ENCODE measurements around the gene CRMP1.
"Not testable (repeated sequence)": the region's sequence is repeated elsewhere in the genome, so short reads cannot be mapped to it uniquely, and the experiment has no call there.

Gene CRMP1

GRCh38 chr4:5887361-5888221 is 5.3 kb downstream of the CRMP1 start:
- DNase-seq: no peak

DNA sequence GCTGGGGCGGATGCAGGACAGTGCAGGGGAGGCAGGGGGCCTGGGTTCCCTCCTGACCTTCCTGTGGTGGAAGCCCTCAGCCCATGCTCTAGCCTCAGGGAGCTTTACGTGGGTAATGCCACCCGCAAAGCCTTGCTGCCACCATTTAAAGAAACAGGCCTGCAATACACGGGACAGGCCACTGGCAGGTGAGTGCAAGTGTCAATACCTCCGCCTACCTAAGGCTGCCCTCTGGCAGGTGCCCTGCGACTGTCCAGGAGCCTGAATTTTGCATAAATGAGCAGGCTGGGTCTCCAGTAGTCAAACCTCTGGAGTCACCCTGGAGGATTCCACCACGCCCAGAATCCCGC is 5.9 kb downstream of the CRMP1 start:
- no peak for DNase-seq

DNA sequence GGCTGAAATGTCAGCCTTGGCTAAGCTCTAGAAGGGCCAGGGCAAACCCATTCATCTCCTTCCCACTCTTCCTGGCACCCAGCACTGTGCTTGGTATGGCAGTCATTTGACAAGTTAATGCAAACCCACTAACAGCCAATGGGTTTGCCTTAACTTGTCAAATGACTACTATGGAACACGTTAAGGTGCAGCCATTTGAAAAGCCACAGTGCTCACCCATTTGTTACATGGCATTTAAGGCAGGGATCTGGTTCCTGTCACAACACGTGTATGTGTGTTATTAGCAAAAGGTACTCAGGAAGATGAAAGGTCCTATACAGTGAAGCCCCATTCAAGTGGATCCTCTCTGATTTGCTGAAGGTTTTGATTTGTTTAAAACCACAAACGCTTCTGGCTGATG is 7.2 kb downstream of the CRMP1 start:
- DNase-seq: no peak

- DNase-seq: no peak
Observed at GRCh38 chr4:5884796-5885195, 8.1 kb downstream of the CRMP1 start.

DNA sequence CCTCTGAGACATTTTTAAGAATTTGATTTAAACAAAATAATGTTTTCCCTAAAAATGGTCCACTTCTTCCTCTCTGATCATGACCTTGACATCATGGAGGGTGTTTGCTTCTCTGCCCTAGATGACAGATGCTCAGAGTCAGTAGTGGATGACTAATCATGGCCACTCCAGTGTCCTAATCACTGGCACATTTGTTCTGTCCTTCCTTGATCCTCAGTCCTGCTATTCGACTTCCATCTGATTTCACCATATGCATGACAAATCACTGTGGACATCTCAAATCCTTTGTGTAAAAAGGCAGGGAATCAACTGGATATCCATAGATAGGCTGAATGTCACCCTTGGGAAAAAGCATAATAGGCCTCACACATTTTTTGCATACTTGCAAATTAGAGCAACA is 9.0 kb downstream of the CRMP1 start:
- no peak for DNase-seq

- DNase-seq: no peak
Observed at GRCh38 chr4:5882947-5883346, 9.9 kb downstream of the CRMP1 start.

DNA sequence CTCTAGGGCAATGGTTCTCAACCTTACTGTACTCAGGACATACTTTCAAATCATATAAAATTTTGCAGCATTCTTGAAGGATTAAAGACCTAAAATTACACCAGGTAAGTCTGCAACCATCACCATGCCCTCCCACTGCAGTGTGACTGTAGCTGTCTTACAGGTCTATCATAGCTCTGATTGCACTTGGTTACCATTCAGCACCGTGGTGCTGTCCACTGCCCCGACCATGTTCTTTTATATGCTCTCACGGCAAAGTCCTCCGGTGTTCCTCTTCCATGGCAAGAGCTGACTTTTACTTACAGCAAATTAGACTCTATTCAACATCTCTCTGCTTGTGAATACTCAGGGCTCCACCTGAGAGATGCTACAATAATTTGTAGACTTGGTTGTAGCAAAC is 11.5 kb downstream of the CRMP1 start:
- DNase-seq: no peak

DNA sequence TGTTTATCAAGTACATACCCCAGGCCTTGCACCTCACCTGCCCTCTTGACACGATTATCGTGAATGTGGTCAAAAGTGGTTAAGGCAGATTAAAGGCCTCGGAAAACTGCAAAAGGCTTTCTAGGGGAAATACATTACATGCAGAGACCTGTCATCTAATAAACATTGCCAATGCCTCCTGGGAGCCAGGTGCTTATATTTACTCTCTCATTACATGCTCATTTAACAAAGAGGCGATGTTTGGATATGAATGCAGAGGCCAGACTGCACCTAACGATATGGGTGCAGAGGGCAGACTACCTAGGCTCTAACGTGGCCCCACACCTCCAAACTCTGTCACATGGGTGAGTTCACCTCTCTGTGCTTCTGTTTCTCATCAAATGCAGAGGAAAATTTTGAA is 14.5 kb downstream of the CRMP1 start:
- DNase-seq: no peak

DNA sequence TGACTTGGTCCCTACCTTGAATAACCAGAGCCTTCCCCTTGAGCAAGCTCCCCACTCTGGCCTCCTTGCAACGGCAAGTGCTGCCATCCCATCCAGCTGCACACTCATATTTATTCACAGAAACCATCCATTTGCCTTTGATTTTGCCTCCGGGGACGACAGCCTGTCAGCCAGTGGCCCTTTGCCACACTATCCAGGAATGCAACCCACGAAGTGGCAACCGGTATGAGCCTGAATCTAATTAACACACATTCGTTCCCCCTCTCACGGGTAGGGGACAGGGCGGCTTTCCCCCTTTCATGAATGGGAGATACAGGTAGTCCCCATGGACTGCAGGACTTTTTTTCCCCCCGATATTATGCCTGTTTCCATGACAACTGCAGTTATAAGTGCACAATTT is 15.5 kb downstream of the CRMP1 start:
- no peak for DNase-seq

DNA sequence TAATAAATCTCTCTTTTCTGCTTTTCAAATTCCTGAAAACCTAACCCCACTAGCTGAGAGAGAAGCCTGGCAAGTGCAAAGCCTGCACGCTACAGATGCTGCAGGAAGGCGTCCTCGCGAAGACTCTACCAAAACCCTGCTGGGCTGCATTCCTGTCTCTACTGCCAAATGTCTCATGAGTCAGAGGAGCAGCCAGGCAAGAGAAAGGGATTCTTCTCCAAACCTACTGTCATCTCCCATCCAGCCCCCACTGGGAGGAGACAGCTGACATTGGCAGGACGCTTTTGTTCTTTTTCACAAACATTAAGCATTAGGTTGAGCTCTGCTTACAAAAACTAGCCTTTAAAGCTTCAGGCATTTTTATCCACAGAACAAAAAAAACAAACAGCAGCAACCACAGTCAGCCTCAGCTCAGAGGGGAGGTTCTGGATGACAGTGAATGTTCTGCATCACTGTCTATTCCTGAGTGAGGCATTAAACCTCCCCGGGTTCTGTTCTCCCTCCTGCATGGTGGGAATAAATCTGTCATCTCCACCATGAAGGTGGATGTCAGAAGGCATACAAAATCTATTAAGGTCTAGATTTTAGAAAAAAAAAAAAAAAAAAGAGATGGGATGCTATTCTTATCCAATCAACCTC is 18.0 kb downstream of the CRMP1 start:
- DNase-seq: no peak

DNA sequence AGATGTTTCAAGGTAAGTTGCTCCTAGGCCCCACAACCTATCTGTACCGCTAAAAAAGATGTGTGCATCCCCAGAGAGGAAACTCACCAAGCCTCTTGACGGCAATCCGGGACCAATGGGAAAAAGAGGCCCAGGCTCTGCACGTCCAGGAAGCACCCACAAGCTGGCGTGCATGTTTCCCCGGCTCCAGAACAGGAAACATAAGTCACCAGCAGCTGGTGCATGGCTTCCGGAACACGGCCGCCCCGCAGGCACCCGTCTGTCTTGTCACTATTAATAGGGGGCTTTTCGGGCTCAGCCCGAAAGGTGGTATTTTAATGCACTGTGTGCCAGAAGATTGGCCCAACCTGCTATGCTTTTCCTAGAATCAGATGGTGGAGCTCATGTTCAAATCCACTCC is 22.2 kb downstream of the CRMP1 start:
- DNase-seq: no peak

DNA sequence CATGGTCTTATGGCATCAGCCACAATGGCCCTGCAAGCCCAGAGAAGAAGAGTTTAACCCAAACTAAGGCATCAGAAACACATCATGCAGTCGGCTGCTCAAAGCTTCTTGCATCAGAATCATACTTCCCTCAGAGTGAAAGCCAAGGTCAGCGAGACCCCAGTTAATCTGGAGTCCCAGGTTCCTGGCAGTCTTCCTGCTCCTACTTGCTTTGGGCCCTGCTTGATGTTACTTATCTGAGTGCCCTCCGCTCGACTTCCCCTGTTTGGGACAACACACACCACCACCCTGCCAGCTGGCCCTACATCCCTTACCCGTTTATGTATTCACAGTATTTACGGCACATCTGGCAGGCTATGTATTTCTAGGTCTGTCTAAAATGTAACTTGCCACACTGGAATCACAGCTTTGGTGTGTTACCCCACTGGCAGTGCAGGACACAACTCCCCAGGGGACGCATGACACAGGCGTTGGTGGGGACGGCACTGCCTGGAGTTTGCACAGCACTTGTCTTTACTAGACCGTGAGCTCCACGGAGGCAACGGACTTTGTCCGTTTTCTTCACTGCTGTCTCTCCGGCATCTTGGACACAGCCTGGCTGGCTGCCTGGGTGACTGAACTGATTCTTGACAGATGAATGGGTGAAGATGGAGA is 22.8 kb downstream of the CRMP1 start:
- no peak for DNase-seq

GRCh38 chr4:5867866-5868265 is 25.0 kb downstream of the CRMP1 start:
- no peak for DNase-seq

- no peak for DNase-seq
Observed at GRCh38 chr4:5866841-5867813, 25.8 kb downstream of the CRMP1 start.

DNA sequence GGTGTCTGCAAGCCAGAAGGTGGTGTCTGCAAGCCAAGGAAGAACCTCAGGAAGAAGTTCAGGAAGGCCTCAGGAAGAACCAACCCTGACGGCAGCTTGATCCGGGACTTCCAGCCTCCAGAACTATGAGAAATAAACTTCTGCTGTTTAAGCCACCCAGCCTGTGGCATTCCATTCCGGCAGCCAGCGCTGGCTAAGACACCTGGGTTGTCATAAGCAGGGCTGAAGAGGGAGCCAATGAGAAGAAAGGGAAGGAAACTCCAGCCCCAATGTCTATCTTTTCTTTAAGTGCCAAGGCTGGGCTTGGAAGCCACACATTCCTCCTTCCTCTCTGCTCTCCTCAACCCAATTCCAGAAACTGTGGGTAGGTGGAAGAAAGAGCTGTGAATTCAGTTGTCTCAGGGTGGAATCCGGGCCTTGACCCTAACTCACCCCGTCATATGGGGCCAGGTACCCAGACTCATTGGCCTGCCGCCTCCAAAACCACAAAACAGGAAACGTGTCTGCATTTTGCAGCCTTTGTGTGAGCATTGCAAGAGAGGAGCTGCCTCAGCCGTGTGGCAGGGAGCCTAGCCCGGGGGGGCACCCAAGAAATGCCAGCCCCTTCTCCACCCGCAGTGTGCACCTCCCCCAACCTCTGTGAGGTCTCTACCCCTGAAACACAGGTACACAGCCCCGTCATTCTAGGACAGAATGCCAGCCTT is 26.8 kb downstream of the CRMP1 start:
- DNase-seq: no peak

DNA sequence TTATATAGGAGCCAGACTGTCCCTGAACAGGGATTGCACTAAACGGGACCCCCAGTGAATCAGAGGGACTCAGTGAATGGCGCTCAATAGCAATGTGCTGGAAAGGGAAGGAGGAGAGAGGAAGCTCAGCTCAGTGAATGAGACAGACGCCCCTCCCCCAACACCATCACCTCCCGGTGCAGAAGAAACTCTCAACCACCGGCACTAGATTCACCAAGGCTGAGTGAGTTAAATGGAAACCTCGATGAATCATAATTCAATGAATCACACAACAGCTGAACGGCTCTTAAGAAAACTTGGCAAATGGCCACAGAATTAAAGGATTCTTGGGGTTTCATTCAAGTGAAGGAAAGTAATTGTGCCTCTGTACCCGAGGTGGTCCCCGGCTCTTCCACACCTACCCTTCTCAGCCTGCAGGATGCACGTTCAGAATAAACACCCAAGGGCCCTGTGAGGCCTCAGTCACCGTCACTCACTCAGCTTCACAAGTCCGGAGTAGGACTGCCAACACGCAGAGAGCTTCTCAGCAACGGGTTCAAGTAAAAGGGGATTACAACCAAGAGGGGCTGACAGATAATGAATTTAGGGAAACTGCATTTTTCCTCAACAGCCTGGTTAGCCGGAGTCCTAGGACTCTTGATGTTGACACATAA is 29.3 kb downstream of the CRMP1 start:
- no peak for DNase-seq

DNA sequence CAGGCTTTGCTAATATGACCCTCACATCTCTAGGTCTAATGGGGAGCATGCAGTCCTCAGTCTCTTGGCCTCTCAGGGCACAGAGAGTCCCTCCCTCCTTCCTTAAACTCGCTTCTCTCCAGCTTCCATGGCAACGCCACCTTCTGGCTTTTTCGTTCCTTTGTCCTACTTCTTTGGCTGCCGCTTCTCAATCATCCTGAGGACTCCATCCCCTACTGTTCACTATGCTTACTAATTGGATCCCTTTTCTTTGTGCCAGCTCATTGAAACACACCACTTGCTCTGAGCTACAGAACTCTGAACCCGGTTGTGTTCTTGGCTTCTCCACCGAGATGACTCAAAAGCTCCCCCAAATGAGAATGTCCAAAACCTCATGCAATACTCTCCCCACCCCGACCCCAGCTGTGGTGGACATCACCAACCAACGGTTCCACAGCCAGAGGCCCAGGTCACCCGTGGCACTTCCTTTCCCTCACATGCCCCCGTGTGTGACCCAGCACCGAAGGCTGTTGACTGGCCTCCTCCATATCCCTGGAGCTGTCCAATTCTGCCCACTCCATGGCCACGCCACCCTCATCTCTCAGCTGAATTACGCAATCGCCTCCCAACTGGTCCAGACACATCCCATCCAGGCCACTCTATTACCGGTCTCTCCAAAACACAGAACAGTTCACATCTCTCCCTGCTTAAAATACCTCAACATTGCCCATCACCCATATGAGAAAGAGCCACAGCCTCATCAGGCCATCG is 34.7 kb downstream of the CRMP1 start:
- no peak for DNase-seq

DNA sequence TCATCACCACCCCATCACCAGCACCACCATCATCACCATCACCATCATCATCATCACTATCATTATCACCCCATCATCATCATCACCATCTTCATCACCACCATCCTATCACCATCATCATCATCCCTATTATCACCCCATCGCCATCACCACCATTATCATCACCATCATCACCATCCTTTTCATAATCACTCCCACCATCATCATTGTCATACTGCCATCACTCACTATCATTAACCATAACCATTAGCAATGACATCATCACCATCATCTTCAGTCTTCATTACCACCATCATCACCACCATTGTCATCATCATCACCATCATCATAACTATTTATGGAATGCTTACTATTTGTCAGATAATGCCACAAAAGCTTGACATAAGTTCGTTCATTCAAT is 35.7 kb downstream of the CRMP1 start:
- no peak for DNase-seq

DNA sequence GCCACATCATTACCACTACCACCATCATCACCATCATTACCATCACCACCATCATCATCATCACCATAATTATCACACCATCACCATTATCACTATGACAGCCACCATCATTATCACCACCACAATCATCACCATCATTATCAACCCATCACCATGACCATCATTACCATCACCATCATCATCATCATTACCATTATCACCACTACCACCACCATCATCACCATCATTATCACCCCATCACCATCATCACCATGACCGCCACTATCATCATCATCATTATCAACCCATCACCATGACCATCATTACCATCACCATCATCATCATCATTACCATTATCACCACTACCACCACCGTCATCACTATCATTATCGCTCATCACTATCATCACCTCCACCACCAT is 36.5 kb downstream of the CRMP1 start:
- DNase-seq: not testable (repeated sequence)

GRCh38 chr4:5854929-5855328 is 38.0 kb downstream of the CRMP1 start:
- DNase-seq: no peak

Data from NCI-H2107 (cell line).